Chondrocyte (in vitro differentiated cells): ENCODE data around the gene CLCNKA. TPM values are rescaled to one million over a fixed set of nuclear protein-coding genes. Genes with fewer than 3 reads are reported as not detected.

Source experiments
- total RNA-seq: library from RNA; stranded (reverse); gene quantifications from 3 replicates; pipeline ENCODE4 v1.2.1, GENCODE V29; 2021

CLCNKA gene
- total RNA-seq, 1 donor from 2014 or later, result 0.12 TPM

Other genes starting within 250 kb of the CLCNKA start
- gene UQCRHL, start 214.4 kb upstream of the CLCNKA start, total RNA-seq, result 1.3 to 1.5 TPM (median 1.3 TPM) in 3 replicates
- 38.4 to 49.7 TPM (median 39.4 TPM) in 3 replicates for gene SPEN, start 174.3 kb upstream of the CLCNKA start, total RNA-seq
- 23.9 to 30.8 TPM (median 27.2 TPM) in 3 replicates for gene ZBTB17, start 45.9 kb upstream of the CLCNKA start, total RNA-seq
- not detected in 3 replicates for gene SRARP, start 17.8 kb upstream of the CLCNKA start, total RNA-seq
- 61.2 to 160 TPM (median 160 TPM) in 3 replicates for gene HSPB7, start 4.0 kb upstream of the CLCNKA start, total RNA-seq
- gene CLCNKB, start 21.7 kb downstream of the CLCNKA start, total RNA-seq, result 0.57 to 0.69 TPM in 2 of 3 replicates, not detected in the other
- 0.24 to 0.72 TPM (median 0.70 TPM) in 3 replicates for gene FAM131C, start 51.6 kb downstream of the CLCNKA start, total RNA-seq
- 38.5 to 47.4 TPM (median 40.0 TPM) in 3 replicates for gene EPHA2, start 134.0 kb downstream of the CLCNKA start, total RNA-seq
- gene ARHGEF19, start 190.6 kb downstream of the CLCNKA start, total RNA-seq, result 14.4 to 17.7 TPM (median 16.1 TPM) in 3 replicates
- gene CPLANE2, start 215.1 kb downstream of the CLCNKA start, total RNA-seq, result 8.5 to 12.3 TPM (median 12.0 TPM) in 3 replicates